Ishikawa (cell line): Measurements from ENCODE around the gene ZNF469.
A peak's percentile ranks its signal among the peaks of the same experiment; 100 is the strongest.

Experiments
- CEBPB ChIP-seq: IDR thresholded peaks from 2 replicates; pipeline ENCODE4 v1.6.1; 2012
- CREB1 ChIP-seq: IDR thresholded peaks from 2 replicates; pipeline ENCODE4 v1.6.1; 2012; ENCODE audit warnings: low read depth
- EGR1 ChIP-seq: IDR thresholded peaks from 2 replicates; pipeline ENCODE4 v1.6.1; 2012
- EP300 ChIP-seq: IDR thresholded peaks from 2 replicates; pipeline ENCODE4 v1.6.1; 2012; ENCODE audit warnings: borderline replicate concordance
- FOXM1 ChIP-seq: IDR thresholded peaks from 2 replicates; pipeline ENCODE4 v1.6.1; 2012; ENCODE audit warnings: low read depth, borderline replicate concordance
- MAX ChIP-seq: IDR thresholded peaks from 2 replicates; pipeline ENCODE4 v1.6.1; 2012
- NFIC ChIP-seq: IDR thresholded peaks from 2 replicates; pipeline ENCODE4 v1.6.1; 2012
- RAD21 ChIP-seq: IDR thresholded peaks from 2 replicates; pipeline ENCODE4 v1.6.1; 2012; ENCODE audit warnings: low read depth
- TAF1 ChIP-seq: IDR thresholded peaks from 2 replicates; pipeline ENCODE4 v1.6.1; 2012; ENCODE audit warnings: low read depth, mild to moderate bottlenecking
- TCF12 ChIP-seq: IDR thresholded peaks from 2 replicates; pipeline ENCODE4 v1.6.1; 2012; ENCODE audit warnings: low read depth
- TEAD4 ChIP-seq: IDR thresholded peaks from 2 replicates; pipeline ENCODE4 v1.6.1; 2012
- USF1 ChIP-seq: IDR thresholded peaks from 2 replicates; pipeline ENCODE4 v1.6.1; 2012
- YY1 ChIP-seq: IDR thresholded peaks from 2 replicates; pipeline ENCODE4 v1.6.1; 2012; ENCODE audit warnings: low read depth
- ZBTB7A ChIP-seq: IDR thresholded peaks from 2 replicates; pipeline ENCODE4 v1.6.1; 2012; ENCODE audit warnings: low read depth
- TF ChIP-seq, protein P1 (sequence below): IDR thresholded peaks from 2 replicates; pipeline ENCODE4 v1.6.1; 2012; ENCODE audit warnings: low read depth, mild to moderate bottlenecking

The ZNF469 gene, protein sequence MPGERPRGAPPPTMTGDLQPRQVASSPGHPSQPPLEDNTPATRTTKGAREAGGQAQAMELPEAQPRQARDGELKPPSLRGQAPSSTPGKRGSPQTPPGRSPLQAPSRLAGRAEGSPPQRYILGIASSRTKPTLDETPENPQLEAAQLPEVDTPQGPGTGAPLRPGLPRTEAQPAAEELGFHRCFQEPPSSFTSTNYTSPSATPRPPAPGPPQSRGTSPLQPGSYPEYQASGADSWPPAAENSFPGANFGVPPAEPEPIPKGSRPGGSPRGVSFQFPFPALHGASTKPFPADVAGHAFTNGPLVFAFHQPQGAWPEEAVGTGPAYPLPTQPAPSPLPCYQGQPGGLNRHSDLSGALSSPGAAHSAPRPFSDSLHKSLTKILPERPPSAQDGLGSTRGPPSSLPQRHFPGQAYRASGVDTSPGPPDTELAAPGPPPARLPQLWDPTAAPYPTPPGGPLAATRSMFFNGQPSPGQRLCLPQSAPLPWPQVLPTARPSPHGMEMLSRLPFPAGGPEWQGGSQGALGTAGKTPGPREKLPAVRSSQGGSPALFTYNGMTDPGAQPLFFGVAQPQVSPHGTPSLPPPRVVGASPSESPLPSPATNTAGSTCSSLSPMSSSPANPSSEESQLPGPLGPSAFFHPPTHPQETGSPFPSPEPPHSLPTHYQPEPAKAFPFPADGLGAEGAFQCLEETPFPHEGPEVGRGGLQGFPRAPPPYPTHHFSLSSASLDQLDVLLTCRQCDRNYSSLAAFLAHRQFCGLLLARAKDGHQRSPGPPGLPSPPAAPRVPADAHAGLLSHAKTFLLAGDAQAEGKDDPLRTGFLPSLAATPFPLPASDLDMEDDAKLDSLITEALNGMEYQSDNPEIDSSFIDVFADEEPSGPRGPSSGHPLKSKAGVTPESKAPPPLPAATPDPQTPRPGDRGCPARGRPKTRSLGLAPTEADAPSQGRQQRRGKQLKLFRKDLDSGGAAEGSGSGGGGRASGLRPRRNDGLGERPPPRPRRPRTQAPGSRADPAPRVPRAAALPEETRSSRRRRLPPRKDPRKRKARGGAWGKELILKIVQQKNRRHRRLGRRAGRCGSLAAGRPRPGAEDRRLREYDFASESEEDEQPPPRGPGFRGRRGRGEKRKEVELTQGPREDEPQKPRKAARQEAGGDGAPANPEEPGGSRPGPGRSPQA (N-terminal part only)

DNA sequence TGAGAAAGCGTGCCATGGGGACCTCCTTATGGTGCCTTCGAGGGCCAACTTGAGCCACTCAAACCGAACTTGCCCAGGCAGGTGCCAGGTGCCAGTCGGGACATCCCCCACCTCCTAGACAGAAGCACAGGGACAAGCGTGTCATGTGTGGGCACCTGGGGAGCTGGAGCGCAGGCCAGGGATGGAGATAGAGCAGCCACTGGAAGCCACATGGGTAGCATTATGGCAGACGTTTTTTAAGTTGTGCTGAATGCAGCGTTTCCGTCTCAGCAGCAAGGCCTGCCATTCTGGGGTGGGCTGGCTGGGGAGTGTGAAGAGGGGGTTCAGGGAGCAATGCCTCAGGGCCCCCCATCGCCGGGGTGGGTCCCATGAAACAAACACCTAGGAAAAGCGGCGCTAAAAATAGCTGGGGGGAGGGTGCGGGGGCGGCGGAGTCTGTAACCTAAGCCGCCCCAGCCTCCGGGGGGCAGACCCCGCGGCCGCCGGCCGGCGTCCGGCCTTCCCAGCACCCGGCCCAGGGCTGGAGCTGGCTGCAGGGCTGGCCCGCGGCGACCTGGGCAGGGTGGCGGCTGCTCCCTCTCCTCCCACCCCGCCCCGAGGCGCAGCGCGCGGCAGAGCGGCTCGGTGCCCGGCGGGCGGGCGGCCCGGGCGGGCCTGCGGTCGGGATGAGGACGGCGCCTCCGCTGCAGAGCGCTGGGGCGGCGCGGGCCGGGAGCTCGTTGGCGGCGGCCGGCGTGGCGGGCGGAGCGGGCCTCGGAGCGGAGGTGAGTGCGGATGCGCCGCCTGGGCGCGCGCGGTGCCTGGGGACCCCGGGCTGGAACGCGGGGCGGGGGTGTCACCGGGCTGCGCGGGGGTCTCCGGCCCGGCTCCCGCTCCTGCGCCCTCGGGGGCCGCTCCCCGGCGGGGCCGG is at the start of gene ZNF469:
Gene ZNF469, plus strand, starts transcription at position 469 of the 910 bp plus-strand sequence. CDS start 44,512 bp downstream, outside the sequence.
- no peak for TF ChIP-seq YY1

DNA sequence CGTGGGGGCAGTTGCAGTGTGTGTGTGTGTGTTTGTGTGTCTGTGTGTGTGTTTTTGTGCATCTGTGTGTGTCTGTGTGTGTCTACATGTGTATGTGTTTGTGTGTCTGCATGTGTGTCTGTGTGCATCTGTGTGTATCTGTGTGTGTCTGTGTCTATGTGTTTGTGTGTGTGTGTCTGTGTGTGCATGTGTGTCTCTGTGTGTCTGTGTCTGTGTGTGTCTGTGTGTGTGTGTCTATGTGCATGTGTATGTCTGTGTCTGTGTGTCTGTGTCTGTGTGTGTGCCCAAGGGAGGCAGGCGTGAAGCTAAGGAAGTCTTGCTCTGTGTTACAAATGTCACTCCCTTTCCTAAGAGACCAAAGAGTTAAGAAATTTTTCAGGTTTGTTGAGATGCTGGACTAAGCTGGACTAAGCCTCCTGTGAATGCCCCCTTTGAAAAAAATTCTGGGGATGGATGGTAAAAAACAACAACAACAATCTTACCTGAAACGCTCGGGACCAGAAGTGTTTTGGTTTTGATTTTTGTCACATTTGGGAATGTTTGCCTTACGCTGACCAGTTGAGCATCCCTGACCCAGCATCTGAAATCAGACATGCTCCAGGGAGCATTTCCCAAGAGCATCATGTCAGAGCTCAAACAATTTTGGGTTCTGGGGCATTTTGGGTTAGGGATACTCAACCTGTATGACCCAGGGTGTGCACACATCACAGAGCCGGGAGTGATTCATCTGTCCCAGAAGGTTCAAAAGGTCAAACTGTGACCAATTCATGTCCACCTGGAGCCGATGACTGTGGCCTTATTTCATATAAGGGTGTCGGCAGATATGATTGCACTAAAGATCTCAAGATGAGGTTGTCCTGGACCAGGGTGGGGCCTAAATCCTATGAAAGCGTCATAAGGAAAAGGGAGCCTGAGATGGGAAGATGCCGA is 48.6 kb upstream of the ZNF469 start:
- TF ChIP-seq EP300 (no peak), RAD21 (no peak), CEBPB (no peak), TEAD4 (no peak), YY1 (no peak), EGR1 (no peak), TAF1 (no peak), FOXM1 (no peak), TCF12 (no peak), ZBTB7A (no peak), CREB1 (no peak), NFIC (no peak), USF1 (no peak), MAX (no peak)
- TF ChIP-seq, protein P1, sequence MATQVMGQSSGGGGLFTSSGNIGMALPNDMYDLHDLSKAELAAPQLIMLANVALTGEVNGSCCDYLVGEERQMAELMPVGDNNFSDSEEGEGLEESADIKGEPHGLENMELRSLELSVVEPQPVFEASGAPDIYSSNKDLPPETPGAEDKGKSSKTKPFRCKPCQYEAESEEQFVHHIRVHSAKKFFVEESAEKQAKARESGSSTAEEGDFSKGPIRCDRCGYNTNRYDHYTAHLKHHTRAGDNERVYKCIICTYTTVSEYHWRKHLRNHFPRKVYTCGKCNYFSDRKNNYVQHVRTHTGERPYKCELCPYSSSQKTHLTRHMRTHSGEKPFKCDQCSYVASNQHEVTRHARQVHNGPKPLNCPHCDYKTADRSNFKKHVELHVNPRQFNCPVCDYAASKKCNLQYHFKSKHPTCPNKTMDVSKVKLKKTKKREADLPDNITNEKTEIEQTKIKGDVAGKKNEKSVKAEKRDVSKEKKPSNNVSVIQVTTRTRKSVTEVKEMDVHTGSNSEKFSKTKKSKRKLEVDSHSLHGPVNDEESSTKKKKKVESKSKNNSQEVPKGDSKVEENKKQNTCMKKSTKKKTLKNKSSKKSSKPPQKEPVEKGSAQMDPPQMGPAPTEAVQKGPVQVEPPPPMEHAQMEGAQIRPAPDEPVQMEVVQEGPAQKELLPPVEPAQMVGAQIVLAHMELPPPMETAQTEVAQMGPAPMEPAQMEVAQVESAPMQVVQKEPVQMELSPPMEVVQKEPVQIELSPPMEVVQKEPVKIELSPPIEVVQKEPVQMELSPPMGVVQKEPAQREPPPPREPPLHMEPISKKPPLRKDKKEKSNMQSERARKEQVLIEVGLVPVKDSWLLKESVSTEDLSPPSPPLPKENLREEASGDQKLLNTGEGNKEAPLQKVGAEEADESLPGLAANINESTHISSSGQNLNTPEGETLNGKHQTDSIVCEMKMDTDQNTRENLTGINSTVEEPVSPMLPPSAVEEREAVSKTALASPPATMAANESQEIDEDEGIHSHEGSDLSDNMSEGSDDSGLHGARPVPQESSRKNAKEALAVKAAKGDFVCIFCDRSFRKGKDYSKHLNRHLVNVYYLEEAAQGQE = no peak

- 0 out of 2 replicates have a peak, but pooled peaks have one; percentile 9 for TF ChIP-seq NFIC
- peak; percentile 61; the same call in 1 of the 2 replicates for TF ChIP-seq TEAD4
- no peak for TF ChIP-seq USF1
- TF ChIP-seq MAX = 0 out of 2 replicates have a peak, but pooled peaks have one; percentile 23
Measured at GRCh38 chr16:88334778-88335720, 47.7 kb upstream of the ZNF469 start.

- TF ChIP-seq RAD21 = no peak
- TF ChIP-seq TCF12 = no peak
- no peak for TF ChIP-seq ZBTB7A
- no peak for TF ChIP-seq TEAD4
Measured at GRCh38 chr16:88337021-88337420, 45.7 kb upstream of the ZNF469 start.

DNA sequence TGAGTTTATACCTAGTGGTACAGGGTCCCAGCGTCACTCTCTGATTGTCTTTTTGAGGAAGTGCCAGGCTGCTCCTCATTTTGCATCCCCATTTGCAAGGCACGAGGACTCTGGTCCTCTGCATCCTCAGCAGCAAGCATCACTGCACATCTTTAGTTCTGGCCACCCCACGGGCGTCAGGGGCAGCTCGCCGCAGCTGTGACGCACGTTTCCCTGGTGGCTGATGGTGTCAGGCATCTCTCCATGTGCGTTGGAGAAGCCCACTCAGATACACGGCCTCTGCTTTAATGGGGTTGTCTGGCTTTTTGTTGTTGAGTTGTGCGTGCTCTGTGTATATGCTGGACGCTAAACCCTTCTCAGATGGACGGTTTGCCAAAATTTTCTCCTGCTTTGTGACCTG is 45.2 kb upstream of the ZNF469 start:
- TF ChIP-seq ZBTB7A (no peak), TAF1 (no peak), EGR1 (no peak), TEAD4 (no peak), CEBPB (no peak), YY1 (no peak), CREB1 (no peak), NFIC (no peak), USF1 (no peak), TCF12 (no peak), FOXM1 (no peak), EP300 (no peak)
- TF ChIP-seq, protein P1 = no peak
